IgD-negative memory B cell (primary cell): ENCODE measurements around the gene OR6J1. TPM values are rescaled to one million over a fixed set of nuclear protein-coding genes. Genes with fewer than 3 reads are reported as not detected.
"Not testable (repeated sequence)": the region's sequence is repeated elsewhere in the genome, so short reads cannot be mapped to it uniquely, and the experiment has no call there.

Experiments
- H3K27ac Mint-ChIP-seq, 3 donors: one replicate each; pipeline ENCODE4 v1.8.0; 2020 to 2022; ENCODE audit warnings: mild to moderate bottlenecking in 3 of 3, mixed read lengths in 3 of 3, moderate library complexity in 1 of 3
- H3K27me3 Mint-ChIP-seq: one replicate; pipeline ENCODE4 v1.8.0; 2021; ENCODE audit warnings: mixed read lengths
- H3K36me3 Mint-ChIP-seq: one replicate; pipeline ENCODE4 v1.8.0; 2020; ENCODE audit warnings: mild to moderate bottlenecking, mixed read lengths
- H3K4me1 Mint-ChIP-seq, 3 donors: one replicate each; pipeline ENCODE4 v1.8.0; 2020 to 2022; ENCODE audit warnings: mixed read lengths in 3 of 3, mild to moderate bottlenecking in 1 of 3
- H3K4me3 Mint-ChIP-seq, 4 donors: one replicate each; pipeline ENCODE4 v1.8.0; 2020 to 2022; ENCODE audit warnings: mild to moderate bottlenecking in 4 of 4, mixed read lengths in 4 of 4, moderate library complexity in 3 of 4
- H3K9me3 Mint-ChIP-seq, 3 donors: one replicate each; pipeline ENCODE4 v1.8.0; 2020 to 2021; ENCODE audit warnings: mixed read lengths in 3 of 3, mild to moderate bottlenecking in 1 of 3
- polyA plus RNA-seq: library from polyadenylated mRNA; unstranded; fragments of 300-500 nt; fragmentation: Illumina TruSeq; gene quantifications from one replicate; pipeline ENCODE4 v1.2.3, GENCODE V29; 2021

Gene OR6J1
- polyA plus RNA-seq, 1 donor from 2014 or later = not detected

DNA sequence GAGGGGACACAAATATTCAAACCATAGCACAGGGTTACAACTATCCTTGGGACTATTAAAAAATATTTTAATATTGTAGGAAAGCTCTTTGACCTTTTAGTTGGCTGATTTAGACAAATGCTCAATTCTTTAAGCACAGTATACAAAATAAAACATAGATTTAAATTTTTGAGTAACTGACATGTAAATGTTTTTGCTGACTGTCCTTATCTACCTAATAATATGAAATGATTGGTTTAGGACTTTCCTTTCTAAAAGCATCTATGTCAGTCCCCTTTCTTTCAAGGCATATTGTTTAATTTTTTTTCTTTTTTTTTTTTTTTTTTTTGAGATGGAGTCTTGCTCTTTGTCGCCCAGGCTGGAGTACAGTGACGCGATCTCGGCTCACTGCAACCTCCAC is 16.5 kb upstream of the OR6J1 start:
- no peaks in the 10 kb centered on the region for H3K36me3 Mint-ChIP-seq
- no peaks in the 10 kb centered on the region for H3K9me3 Mint-ChIP-seq
- H3K27ac Mint-ChIP-seq = no peak overlapping the region
- H3K27me3 Mint-ChIP-seq = no peaks in the 10 kb centered on the region
- H3K4me1 Mint-ChIP-seq = no peaks in the 10 kb centered on the region
- H3K4me3 Mint-ChIP-seq = no peak overlapping the region

DNA sequence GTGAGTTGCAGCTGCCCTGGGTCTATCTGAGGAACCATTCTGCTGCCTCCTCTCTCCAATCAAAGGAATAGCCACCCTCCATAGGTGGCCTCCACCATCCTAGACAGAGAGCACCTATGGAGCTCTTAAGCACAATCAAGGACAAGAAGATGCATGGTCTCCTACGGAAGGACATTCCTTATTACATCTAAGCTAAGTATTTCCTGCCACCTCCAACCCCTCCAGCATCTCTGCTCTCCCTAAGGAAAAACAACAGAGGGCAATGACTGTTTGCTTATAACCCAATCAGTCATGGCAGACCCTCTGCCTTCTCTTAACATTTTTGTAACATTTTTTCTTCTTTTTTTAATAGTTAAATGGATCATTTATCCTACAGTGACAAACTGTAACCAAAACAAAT is 14.8 kb upstream of the OR6J1 start:
- Mint-ChIP-seq H3K27me3 (no peaks in the 10 kb centered on the region), H3K4me1 (no peaks in the 10 kb centered on the region), H3K36me3 (no peaks in the 10 kb centered on the region), H3K4me3 (no peak overlapping the region), H3K27ac (no peak overlapping the region), H3K9me3 (no peaks in the 10 kb centered on the region)

DNA sequence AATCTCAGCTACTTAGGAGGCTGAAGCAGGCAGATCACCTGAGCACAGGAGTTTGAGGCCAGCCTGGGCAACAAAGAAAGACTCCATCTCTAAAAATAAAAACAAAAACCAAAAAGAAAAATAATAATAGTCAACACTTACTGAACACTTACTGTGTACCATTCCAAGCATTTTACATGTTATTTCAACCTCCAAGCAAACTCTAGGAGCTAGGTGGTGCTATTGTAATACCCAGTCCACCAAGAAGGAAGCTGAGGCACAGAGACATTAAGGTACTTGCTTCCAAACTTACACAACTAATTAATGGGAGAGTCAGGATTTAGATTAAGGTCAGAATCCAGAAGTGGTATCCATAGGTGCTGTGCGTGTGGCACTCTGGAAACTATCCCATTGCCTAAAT is 13.7 kb upstream of the OR6J1 start:
- Mint-ChIP-seq H3K4me3 (no peak overlapping the region), H3K27ac (no peak overlapping the region), H3K9me3 (no peaks in the 10 kb centered on the region), H3K27me3 (no peaks in the 10 kb centered on the region), H3K36me3 (no peaks in the 10 kb centered on the region), H3K4me1 (no peaks in the 10 kb centered on the region)

DNA sequence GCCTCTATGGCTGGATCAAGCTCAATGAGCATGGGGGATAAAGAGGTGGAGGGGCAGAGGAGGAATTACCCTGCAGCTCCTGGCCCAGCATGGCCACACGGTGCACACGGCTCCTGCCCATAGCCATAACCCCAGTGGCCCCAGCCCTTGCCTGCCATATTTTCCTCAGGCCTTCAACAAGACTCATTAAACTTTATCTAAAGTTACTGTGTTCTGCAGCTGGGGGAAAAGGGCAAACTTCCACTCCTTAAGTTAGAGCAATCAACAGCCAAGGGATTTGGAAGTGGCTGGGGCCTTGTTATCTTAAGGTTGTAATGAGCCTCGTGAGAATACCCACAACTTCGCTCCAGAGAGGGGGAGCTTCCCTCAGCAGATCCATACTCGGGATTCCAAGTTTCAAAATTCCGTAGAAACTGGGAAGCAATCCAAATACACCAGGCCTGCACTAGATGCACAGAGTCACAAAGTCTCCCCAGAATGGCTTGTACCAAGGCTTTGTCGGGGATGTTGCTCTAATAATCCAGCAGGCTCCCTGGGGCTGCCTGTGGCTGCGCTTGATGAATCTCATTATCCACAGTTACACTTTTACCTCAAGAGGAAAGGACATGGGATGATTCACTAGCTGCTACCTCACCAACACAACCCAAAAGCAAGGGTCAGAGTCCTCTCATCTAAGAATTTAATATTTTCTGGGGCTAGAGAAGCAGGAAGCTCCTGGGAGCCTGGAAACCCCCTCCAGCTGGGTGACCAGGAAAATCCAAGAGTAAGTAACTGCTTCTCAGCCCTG is 13.0 kb upstream of the OR6J1 start:
- Mint-ChIP-seq H3K36me3 (no peaks in the 10 kb centered on the region), H3K4me1 (no peaks in the 10 kb centered on the region), H3K9me3 (no peaks in the 10 kb centered on the region), H3K27ac (no peak overlapping the region), H3K4me3 (no peak overlapping the region), H3K27me3 (no peaks in the 10 kb centered on the region)

DNA sequence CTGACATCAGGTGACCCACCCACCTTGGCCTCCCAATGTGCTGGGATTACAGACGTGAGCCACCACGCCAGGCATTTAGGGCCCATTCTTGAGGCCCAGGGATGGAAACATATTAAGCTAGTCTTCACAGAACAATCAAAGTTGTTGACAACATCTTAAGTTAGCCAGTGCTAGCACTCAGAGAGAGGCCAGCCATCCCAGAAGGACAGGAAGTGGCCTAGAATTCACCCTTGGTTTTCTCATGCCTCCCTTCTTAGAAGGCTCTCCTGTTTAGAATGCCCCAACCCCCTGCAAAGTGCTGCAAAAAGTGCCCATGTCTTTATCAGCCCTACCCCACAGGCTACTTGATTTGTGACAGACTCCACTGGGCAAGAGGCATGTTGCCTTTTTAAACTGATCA is 12.1 kb upstream of the OR6J1 start:
- H3K27me3 Mint-ChIP-seq = no peaks in the 10 kb centered on the region
- no peaks in the 10 kb centered on the region for H3K9me3 Mint-ChIP-seq
- no peaks in the 10 kb centered on the region for H3K36me3 Mint-ChIP-seq
- H3K4me3 Mint-ChIP-seq = no peak overlapping the region
- no peaks in the 10 kb centered on the region for H3K4me1 Mint-ChIP-seq
- H3K27ac Mint-ChIP-seq = no peak overlapping the region

DNA sequence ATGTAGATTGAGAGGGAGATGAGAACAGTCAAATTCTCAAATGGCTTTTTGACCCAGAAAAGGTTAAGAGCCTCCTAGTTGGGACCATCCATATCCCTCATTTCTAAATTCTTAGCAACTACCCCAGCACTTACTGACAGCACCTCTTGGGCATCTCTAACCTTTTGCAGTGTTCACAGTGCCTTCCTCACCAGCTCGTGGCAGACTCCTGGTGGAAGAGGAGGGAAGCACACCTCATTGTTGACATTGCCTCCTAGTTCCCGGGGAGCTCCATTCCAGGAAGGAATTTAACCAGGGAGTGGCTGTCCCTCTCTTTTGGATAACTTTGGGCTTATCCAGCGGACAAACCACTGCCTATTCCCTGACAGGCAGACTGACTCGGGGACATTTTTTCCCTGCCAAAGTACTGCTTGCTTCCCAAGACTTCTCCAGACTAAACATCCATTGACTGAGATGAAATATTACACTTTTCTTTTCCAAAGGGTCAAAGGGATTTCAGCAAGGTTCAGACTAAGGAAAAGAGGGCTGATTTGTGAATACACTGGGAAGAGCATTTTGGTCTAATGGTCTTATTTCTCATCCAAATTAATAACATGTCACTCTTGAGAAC is 9.0 kb upstream of the OR6J1 start:
- no peak overlapping the region for H3K27ac Mint-ChIP-seq
- no peaks in the 10 kb centered on the region for H3K9me3 Mint-ChIP-seq
- no peaks in the 10 kb centered on the region for H3K27me3 Mint-ChIP-seq
- H3K4me1 Mint-ChIP-seq = no peaks in the 10 kb centered on the region
- no peak overlapping the region for H3K4me3 Mint-ChIP-seq
- no peaks in the 10 kb centered on the region for H3K36me3 Mint-ChIP-seq

DNA sequence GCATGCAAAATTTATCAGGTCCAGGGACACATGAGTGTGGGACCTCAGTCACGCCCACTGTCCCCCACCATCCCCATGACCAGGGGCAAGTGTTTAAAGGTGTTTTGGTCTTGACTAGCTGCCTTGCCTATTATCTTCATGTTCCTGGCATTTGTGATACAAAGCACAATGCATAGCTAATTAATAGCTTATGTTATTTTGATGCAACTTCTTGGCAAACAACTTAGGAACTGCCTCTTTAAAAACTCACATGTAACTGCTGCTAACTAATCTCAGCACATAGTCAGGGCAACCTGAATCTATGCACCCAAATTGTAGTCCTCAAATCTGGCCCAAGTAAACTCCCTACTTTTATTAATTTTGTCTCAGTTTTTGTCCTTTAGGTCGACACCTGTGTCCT is 7.4 kb upstream of the OR6J1 start:
- H3K36me3 Mint-ChIP-seq = no peaks in the 10 kb centered on the region
- H3K9me3 Mint-ChIP-seq = no peaks in the 10 kb centered on the region
- H3K27me3 Mint-ChIP-seq = no peaks in the 10 kb centered on the region
- H3K27ac Mint-ChIP-seq = no peak overlapping the region
- H3K4me1 Mint-ChIP-seq = peaks cover 0 to 2% (median 0%) of the 10 kb centered on the region in 3 donors
- H3K4me3 Mint-ChIP-seq = no peak overlapping the region

DNA sequence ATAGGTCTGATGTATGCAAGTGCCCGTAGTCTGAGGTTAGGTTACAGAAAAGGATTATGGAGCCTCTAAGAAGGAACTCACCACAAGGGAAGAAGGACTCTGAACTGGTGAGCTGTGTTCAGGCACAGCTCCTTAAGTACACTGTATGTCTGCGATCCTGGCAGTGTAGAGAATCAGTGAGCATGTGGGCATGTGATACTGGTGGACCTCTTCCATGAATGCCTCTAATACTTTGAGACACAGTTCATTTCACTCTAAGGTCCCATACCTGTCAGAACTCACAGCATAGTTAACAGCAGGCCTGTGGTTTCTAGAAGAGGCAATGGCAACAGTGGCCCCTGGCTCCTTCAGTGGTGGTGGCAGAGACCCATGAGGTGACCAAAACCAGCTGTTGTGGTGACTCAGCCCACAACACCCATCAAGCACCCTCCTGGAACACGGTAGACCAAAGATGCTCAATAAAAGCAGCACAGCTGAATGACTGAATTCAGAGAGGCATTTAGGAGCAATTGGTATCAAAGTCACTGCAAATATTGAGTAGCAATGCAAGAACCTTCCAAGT is 6.9 kb upstream of the OR6J1 start:
- Mint-ChIP-seq H3K36me3 (no peaks in the 10 kb centered on the region), H3K27ac (no peak overlapping the region)

DNA sequence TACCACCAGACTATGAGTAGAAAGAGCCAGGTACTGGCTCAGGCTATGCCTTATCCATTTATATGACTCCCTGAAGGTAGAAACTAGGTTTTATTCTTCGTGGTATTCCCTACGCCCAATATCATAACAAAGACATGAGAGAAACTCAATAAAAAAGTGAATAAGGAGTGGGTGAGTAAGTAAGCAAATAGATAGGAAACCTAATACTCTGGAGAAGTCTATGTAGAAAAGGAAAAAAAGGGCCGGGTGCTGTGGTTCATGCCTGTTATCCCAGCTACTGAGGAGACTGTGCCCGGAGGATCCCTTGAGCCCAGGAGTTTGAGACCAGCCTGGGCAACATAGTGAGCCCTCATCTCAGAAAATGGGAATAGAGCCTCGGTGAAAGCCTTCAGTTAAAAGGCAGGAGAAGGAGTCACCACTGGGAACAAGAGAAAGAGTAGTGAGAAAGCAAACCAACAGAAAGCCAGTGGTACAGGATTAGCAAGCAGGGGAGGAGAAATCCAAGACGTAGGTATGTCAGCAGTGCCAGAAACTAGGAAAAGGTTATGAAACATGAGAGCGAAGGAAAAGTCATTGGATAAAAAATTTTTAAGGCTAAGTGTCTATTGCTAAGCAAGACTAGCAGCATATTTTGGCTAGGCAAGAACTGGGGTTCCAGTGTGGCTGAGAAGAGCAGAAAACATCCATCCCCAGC is 6.0 kb upstream of the OR6J1 start:
- H3K36me3 Mint-ChIP-seq = no peaks in the 10 kb centered on the region
- no peaks in the 10 kb centered on the region for H3K27me3 Mint-ChIP-seq
- no peaks in the 10 kb centered on the region for H3K9me3 Mint-ChIP-seq
- peaks cover 0 to 2% (median 0%) of the 10 kb centered on the region in 3 donors for H3K4me1 Mint-ChIP-seq
- no peak overlapping the region for H3K4me3 Mint-ChIP-seq
- H3K27ac Mint-ChIP-seq = no peak overlapping the region

More for the DNA sequence above, 6.9 kb upstream of the OR6J1 start:
- Mint-ChIP-seq H3K9me3 (no peaks in the 10 kb centered on the region), H3K4me3 (no peak overlapping the region), H3K4me1 (peaks cover 0 to 2% (median 0%) of the 10 kb centered on the region in 3 donors), H3K27me3 (no peaks in the 10 kb centered on the region)

DNA sequence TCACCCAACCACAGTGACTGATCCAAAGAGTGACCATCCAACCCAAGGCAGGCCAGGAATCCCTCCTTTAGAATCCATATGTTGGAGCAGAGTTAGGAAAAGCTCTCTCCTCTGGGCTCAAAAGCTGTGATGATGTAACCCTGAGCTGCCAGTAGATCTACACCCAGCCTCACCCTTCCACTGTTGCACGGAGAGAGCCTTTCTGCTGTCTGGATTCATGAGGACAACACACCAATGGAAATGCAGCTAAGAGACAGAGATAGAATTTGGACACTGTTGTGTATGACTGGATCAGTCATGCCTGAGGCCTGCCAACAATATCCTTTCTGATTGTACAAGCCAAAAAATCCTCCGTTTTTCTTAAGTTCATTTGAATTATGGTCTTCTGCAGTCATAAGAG is 4.4 kb upstream of the OR6J1 start:
- H3K4me1 Mint-ChIP-seq = peaks cover 0 to 5% (median 2%) of the 10 kb centered on the region in 3 donors
- no peak overlapping the region for H3K27ac Mint-ChIP-seq
- H3K4me3 Mint-ChIP-seq = no peak overlapping the region
- no peaks in the 10 kb centered on the region for H3K36me3 Mint-ChIP-seq
- no peaks in the 10 kb centered on the region for H3K27me3 Mint-ChIP-seq
- no peaks in the 10 kb centered on the region for H3K9me3 Mint-ChIP-seq

DNA sequence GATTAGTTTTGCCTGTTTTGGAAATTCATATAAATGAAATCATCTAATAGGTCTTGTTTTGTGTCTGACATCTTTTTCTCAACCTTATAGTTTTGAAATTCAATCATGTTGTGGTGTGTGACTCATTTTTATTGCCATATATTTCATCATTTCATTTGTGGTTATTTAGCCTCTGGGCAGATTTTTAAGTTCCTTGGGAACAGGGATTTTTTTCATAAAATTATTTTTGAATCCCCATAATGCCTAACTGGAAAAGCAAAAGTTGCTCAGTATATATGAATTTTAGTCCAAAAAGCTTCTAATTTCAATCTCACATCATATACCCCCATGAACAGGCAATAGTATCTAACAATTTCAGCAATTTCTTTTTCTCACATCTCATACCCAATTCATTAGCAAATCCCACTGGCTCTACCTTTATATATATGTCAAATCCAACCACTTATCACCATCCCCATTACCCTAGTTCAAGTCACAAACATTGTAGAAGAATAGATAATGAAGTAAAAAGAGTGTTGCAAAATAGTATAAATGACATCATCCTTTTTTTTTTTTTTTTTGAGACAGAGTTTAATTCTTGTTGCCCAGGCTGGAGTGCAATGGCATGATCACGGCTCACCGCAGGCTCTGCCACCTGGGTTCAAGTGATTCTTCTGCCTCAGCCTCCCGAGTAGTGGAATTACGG is 2.6 kb upstream of the OR6J1 start:
- H3K27me3 Mint-ChIP-seq = no peaks in the 10 kb centered on the region
- no peaks in the 10 kb centered on the region for H3K36me3 Mint-ChIP-seq
- H3K9me3 Mint-ChIP-seq = no peaks in the 10 kb centered on the region
- no peak overlapping the region for H3K27ac Mint-ChIP-seq
- H3K4me1 Mint-ChIP-seq = peaks cover 0 to 5% (median 2%) of the 10 kb centered on the region in 3 donors
- no peak overlapping the region for H3K4me3 Mint-ChIP-seq

DNA sequence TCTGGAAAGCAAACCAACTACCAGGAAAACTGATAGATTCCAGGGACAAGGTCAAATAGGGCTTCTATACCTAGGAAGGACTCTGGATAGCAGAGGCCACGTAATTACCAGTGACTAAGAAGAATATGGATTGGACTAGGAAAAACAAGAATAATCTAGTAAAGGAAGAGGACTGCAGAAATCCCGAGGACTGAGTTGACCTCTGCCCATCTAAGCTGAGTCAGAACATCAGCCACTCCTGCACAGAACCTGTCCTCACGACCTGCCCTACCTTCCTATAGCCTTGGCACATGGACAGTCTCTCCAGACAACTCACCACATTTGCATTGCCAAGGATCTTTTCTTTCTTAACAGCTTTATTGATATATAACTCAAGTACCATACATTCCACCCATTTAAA is 2.3 kb downstream of the OR6J1 start:
- peaks cover 0 to 5% (median 1%) of the 10 kb centered on the region in 3 donors for H3K4me1 Mint-ChIP-seq
- H3K36me3 Mint-ChIP-seq = no peaks in the 10 kb centered on the region
- H3K4me3 Mint-ChIP-seq = no peak overlapping the region
- H3K27me3 Mint-ChIP-seq = no peaks in the 10 kb centered on the region
- no peak overlapping the region for H3K27ac Mint-ChIP-seq
- no peaks in the 10 kb centered on the region for H3K9me3 Mint-ChIP-seq

DNA sequence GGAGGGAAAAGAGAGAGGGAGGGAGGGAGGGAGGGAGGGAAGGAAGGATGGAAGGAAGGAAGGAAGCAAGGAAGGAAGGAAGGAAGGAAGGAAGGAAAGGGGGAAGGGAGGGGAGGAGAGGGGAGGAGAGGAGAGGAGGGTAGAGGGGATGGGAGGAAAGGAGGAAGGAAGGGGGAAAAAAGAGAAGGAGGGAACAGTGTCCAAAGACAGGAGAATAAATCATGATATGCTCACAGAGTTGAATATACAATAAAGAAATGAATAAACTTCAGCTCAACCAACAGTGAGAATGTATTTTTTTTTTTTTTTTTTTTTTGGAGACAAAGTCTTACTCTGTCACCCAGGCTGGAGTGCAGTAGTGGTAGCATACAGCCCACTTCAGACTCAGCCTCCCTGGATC is 4.0 kb downstream of the OR6J1 start:
- H3K27me3 Mint-ChIP-seq = no peaks in the 10 kb centered on the region
- H3K4me3 Mint-ChIP-seq = no peak overlapping the region
- H3K36me3 Mint-ChIP-seq = no peaks in the 10 kb centered on the region
- no peak overlapping the region for H3K27ac Mint-ChIP-seq
- H3K9me3 Mint-ChIP-seq = no peaks in the 10 kb centered on the region
- H3K4me1 Mint-ChIP-seq = peaks cover 0 to 5% (median 0%) of the 10 kb centered on the region in 3 donors

DNA sequence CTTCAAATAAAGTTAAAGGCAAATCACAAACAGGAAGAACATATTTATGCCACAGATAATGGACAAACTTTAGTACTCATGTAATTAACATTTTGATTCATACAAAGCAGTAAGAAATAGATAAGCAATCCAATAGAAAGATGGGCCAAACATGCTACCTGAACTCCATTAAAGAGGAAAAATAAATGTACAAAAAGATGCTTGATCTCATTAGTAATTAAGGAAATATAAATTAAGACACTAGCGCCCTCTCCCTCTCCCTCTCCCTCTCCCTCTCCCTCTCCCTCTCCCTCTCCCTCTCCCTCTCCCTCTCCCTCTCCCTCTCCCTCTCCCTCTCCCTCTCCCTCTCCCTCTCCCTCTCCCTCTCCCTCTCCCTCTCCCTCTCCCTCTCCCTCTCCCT is 8.2 kb downstream of the OR6J1 start:
- H3K27ac Mint-ChIP-seq, H3K9me3 Mint-ChIP-seq, H3K4me3 Mint-ChIP-seq, H3K36me3 Mint-ChIP-seq, H3K27me3 Mint-ChIP-seq, H3K4me1 Mint-ChIP-seq: not testable (repeated sequence)
